ENCODE data around the gene PALLD. TPM values are rescaled to one million over a fixed set of nuclear protein-coding genes. Genes with fewer than 3 reads are reported as not detected.
A peak's percentile ranks its signal among the peaks of the same experiment; 100 is the strongest.

Gene PALLD
- total and polyA plus RNA-seq, 2 experiments from 2014 or later, result 17.9 to 30.5 TPM

DNA sequence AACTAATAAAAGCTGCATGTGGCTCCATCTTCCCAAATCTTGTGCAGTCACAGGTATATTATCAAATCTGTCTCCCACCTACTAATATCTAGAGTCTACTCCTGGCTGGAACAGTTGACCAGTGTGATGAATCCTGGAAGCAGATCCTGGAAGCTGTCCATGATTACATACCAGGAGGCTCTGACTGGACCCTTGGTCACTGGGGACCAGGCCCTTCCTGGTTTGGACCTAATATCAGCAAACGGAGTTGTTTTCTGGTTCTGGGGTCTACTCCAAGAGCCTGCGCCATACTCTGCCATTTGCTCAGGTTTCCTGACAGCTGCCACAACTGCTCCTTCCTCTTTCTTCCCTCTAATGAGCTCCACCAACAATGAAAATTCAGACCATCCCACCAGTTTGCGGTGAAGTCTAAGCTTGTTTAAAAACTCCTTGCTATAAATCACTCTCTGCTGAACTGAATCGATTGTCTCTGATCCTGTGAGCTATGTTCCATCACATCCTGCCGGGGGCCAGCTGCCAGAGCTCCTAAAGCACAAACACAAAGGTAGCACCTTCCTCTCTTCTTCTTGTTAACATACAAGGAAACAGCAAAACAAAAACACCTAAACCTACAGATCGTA lies 114.2 kb downstream of the PALLD start:
- H3K36me3 ChIP-seq (ENCODE audit: low read depth), result no peaks in the 10 kb centered on the region
- H3F3A ChIP-seq (ENCODE audit: insufficient read depth), result peaks cover 38% of the 10 kb centered on the region
- no peak overlapping the region for H2AFZ ChIP-seq
- in situ Hi-C loops (cut with MboI), result no loop called here
- 76 to 79% methylated on average over 6 of the region's 6 CpGs for WGBS, 2 experiments (ENCODE audit: low coverage in 1 of 2, low lambda C conversion rate in 2 of 2, missing lambda C conversion rate in 2 of 2)
- H3K9ac ChIP-seq, result no peak overlapping the region
- peaks cover 51% of the 10 kb centered on the region for H3K4me1 ChIP-seq (ENCODE audit: insufficient read depth)
- H3K4me3 ChIP-seq, result no peak overlapping the region
- no peak overlapping the region for H3K27ac ChIP-seq
- H3K9me3 ChIP-seq (ENCODE audit: low read depth), result no peaks in the 10 kb centered on the region
- no peak overlapping the region for H3K4me2 ChIP-seq (ENCODE audit: unreplicated experiment)
- TF ChIP-seq EZH2 (IDR thresholded peaks at IDR 0.05; ENCODE audit: insufficient read depth, poor library complexity, severe bottlenecking) (no peak), EZH2phosphoT487 (IDR thresholded peaks at IDR 0.05; ENCODE audit: insufficient read depth, low read depth) (no peak)
- no peaks in the 10 kb centered on the region for H4K20me1 ChIP-seq (ENCODE audit: insufficient read depth)
- peak; percentile 74 for DNase-seq
- H3K27me3 ChIP-seq (replicated peaks; ENCODE audit: insufficient read depth), result no peaks in the 10 kb centered on the region
- no peaks in the 10 kb centered on the region for H3K79me2 ChIP-seq (ENCODE audit: insufficient read depth)
- no peaks in the 10 kb centered on the region for H3K9me2 ChIP-seq (ENCODE audit: insufficient read depth)

DNA sequence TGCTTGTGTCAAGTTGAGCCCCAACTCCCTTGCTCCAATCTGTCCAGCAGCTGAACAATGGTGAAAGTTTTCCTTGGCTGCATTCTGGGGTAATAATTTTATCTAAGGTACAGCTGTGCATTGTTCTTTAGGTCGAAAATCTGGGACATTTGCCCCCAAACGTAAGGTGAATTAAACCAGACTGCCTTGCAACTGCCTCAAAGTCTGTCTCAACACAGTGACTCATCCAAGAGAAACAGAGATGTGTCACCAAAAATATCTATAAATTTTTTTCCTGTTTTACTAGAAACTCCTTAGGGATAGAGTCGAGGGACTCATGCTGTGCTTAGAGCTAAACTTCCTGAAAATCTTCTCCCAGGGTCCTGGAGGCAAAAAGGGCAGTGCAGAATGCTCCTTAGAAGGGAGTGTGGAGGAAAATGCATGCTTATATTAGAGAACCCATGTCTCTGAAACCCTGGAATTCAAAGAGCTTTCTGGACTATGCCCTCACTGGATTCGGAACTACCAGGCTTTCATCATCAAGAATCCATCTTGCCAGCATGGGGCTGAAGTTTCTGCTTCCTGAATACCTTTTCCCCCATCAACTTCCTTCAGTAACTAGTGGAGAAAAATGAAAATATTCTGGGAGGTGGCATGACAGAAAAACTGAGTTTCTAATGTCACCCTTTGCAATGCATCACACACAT lies 115.7 kb downstream of the PALLD start:
- peak overlapping the region; percentile 15; the same call in 1 of the 2 replicates for H3K27ac ChIP-seq
- H2AFZ ChIP-seq, result no peak overlapping the region
- H3K4me1 ChIP-seq (ENCODE audit: insufficient read depth), result peaks cover 53% of the 10 kb centered on the region

DNA sequence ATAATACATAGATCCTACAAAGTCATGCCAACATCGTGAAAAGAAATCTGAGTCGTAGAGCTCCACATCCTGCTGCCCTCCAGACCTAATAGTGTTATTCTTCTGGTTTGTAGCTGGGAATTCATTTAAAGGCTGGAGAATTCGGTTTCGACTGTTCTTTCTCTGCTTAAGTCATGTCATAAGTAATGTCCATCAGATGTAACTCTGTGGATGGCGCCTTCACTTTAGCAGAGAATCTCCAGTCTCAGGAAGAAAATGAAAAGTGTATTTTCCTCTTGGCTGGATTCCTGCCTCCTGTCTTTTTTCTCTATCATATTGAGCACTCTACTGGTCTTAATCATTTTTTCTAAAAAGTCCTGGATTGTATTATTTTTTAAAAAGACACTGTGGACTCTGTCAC lies 117.0 kb downstream of the PALLD start:
- Histone ChIP-seq H3K9me3 (ENCODE audit: low read depth) (no peaks in the 10 kb centered on the region), H3K27ac (no peak overlapping the region), H2AFZ (no peak overlapping the region), H3K79me2 (ENCODE audit: insufficient read depth) (no peaks in the 10 kb centered on the region), H3K27me3 (replicated peaks; ENCODE audit: insufficient read depth) (no peaks in the 10 kb centered on the region), H3K9me2 (ENCODE audit: insufficient read depth) (no peaks in the 10 kb centered on the region), H3K36me3 (ENCODE audit: low read depth) (no peaks in the 10 kb centered on the region), H3K9ac (no peak overlapping the region), H4K20me1 (ENCODE audit: insufficient read depth) (no peaks in the 10 kb centered on the region), H3K4me2 (ENCODE audit: unreplicated experiment) (no peak overlapping the region), H3K4me1 (ENCODE audit: insufficient read depth) (peaks cover 58% of the 10 kb centered on the region), H3F3A (ENCODE audit: insufficient read depth) (peaks cover 40% of the 10 kb centered on the region), H3K4me3 (no peak overlapping the region)
- no peak for DNase-seq
- in situ Hi-C loops (cut with MboI), result no loop called here
- WGBS, 2 experiments (ENCODE audit: low coverage in 1 of 2, low lambda C conversion rate in 2 of 2, missing lambda C conversion rate in 2 of 2), result 95 to 97% methylated on average over 5 of the region's 5 CpGs
- TF ChIP-seq EZH2 (IDR thresholded peaks at IDR 0.05; ENCODE audit: insufficient read depth, poor library complexity, severe bottlenecking), result no peak
- no peak for TF ChIP-seq EZH2phosphoT487 (IDR thresholded peaks at IDR 0.05; ENCODE audit: insufficient read depth, low read depth)

More for the DNA sequence above, 115.7 kb downstream of the PALLD start:
- Histone ChIP-seq H3K79me2 (ENCODE audit: insufficient read depth) (no peaks in the 10 kb centered on the region), H3K4me2 (ENCODE audit: unreplicated experiment) (peak overlapping the region; percentile 29), H4K20me1 (ENCODE audit: insufficient read depth) (no peaks in the 10 kb centered on the region), H3K4me3 (no peak overlapping the region), H3K9ac (no peak overlapping the region), H3K27me3 (replicated peaks; ENCODE audit: insufficient read depth) (no peaks in the 10 kb centered on the region), H3K36me3 (ENCODE audit: low read depth) (no peaks in the 10 kb centered on the region), H3F3A (ENCODE audit: insufficient read depth) (peaks cover 40% of the 10 kb centered on the region), H3K9me3 (ENCODE audit: low read depth) (no peaks in the 10 kb centered on the region), H3K9me2 (ENCODE audit: insufficient read depth) (no peaks in the 10 kb centered on the region)
- TF ChIP-seq EZH2phosphoT487 (IDR thresholded peaks at IDR 0.05; ENCODE audit: insufficient read depth, low read depth) (no peak), EZH2 (IDR thresholded peaks at IDR 0.05; ENCODE audit: insufficient read depth, poor library complexity, severe bottlenecking) (no peak)
- 21 to 29% methylated on average over 4 of the region's 4 CpGs for WGBS, 2 experiments (ENCODE audit: low coverage in 1 of 2, low lambda C conversion rate in 2 of 2, missing lambda C conversion rate in 2 of 2)
- peak; percentile 85 for DNase-seq
- in situ Hi-C loops (cut with MboI), result no loop called here

DNA sequence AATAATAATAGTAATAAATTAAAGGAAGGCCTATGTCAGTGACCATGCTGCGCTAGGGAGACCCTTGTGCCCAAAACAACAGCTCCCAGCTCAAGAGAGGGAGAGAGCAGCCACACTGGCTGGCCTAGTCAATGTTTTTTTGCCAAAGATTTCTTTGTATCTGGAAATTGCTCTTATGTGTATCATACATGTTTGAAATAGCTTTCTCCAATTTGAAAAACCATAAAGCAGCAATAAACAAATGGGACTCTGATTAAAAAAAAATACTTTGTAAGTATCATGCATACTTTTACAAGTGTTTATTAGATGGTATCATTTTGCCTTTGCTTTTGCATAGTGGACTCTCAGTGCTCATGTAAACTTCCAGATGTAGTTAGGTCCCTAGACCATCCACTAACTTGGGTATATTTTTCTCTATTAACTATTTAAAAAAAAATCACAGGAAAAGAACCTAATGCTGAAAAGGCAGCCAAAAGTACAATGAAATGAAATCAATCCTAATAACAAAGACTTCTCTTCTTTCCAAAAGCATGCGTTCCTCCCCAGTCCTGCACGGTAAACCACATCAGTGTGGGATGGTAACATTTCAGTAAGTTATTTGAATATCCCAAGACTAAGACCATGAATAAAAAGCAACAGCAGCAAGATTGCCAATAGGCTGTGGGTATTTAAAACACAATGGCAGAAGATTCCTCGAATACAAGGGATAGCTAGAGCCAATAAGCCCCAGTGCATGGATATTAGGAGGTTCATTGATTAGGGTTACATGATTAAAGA lies 117.6 kb downstream of the PALLD start:
- in situ Hi-C loops (cut with MboI), result no loop called here
- Histone ChIP-seq H3K9me3 (ENCODE audit: low read depth) (no peaks in the 10 kb centered on the region), H3K79me2 (ENCODE audit: insufficient read depth) (no peaks in the 10 kb centered on the region), H3K27ac (no peak overlapping the region), H3K4me3 (no peak overlapping the region), H4K20me1 (ENCODE audit: insufficient read depth) (no peaks in the 10 kb centered on the region), H3K4me1 (ENCODE audit: insufficient read depth) (peaks cover 64% of the 10 kb centered on the region), H3F3A (ENCODE audit: insufficient read depth) (peaks cover 40% of the 10 kb centered on the region), H3K27me3 (replicated peaks; ENCODE audit: insufficient read depth) (no peaks in the 10 kb centered on the region), H3K9ac (no peak overlapping the region), H3K9me2 (ENCODE audit: insufficient read depth) (no peaks in the 10 kb centered on the region), H3K36me3 (ENCODE audit: low read depth) (no peaks in the 10 kb centered on the region), H3K4me2 (ENCODE audit: unreplicated experiment) (peak overlapping the region; percentile 13), H2AFZ (no peak overlapping the region)
- TF ChIP-seq EZH2 (IDR thresholded peaks at IDR 0.05; ENCODE audit: insufficient read depth, poor library complexity, severe bottlenecking) (no peak), EZH2phosphoT487 (IDR thresholded peaks at IDR 0.05; ENCODE audit: insufficient read depth, low read depth) (no peak)
- DNase-seq, result no peak
- WGBS, 2 experiments (ENCODE audit: low coverage in 1 of 2, low lambda C conversion rate in 2 of 2, missing lambda C conversion rate in 2 of 2), result 97% methylated on average over 4 of the region's 4 CpGs

Data from GM23248 (cell line).